OCI-M2 (cell line): ENCODE data around the gene NHSL2.

Experiments used
- DNase-seq: peaks from one replicate; lab custom pipeline; 2025; ENCODE audit not compliant: unreplicated experiment; lab: John Stamatoyannopoulos, UW

The NHSL2 gene

DNA sequence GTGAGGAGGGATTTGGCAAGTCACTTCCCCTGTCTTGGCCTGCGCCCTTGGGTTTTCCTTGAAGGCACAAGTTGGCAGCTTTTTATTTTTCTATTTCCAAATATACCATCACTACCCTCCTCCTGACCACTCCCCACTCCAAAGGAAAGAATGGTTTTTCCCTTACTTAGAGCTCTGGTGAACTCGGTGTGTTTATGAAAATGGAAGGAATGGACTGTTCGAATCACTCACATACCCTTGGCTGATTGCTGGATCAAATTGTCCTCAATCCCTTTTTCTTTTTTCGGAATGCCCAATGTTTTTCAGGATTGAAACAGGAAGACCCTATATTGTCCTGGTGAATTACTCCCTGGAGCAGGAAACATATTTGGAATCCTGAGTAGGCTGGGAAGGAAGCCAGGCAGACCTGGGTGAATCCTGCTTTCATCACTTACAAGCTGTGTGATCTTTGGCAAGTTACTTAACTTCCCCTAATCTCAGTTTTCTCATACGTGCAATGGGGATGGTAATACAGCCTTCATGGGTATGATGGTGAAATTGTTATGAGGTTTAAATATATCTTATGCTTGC, 150.4 kb downstream of the NHSL2 start:
- DNase-seq = no peak

DNA sequence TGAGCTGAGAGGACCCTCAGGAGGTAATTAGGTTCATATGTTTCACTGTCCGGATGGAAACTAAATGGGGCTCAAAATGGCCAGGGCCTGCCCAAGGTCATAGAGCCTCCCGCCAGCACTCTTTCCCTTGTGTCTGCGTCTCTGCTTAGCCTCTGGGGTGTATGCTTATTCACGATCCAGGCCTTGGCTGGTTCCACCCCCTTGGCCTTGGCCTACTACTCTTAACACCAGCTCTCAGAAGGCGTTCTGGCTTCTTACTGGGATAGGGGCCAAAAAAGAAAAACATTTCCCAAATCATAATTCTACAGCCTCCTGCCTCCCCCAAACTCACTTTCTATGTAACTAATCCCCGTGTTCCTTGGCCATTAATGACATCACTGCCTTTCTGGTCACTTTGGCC, 152.3 kb downstream of the NHSL2 start:
- DNase-seq = no peak

DNA sequence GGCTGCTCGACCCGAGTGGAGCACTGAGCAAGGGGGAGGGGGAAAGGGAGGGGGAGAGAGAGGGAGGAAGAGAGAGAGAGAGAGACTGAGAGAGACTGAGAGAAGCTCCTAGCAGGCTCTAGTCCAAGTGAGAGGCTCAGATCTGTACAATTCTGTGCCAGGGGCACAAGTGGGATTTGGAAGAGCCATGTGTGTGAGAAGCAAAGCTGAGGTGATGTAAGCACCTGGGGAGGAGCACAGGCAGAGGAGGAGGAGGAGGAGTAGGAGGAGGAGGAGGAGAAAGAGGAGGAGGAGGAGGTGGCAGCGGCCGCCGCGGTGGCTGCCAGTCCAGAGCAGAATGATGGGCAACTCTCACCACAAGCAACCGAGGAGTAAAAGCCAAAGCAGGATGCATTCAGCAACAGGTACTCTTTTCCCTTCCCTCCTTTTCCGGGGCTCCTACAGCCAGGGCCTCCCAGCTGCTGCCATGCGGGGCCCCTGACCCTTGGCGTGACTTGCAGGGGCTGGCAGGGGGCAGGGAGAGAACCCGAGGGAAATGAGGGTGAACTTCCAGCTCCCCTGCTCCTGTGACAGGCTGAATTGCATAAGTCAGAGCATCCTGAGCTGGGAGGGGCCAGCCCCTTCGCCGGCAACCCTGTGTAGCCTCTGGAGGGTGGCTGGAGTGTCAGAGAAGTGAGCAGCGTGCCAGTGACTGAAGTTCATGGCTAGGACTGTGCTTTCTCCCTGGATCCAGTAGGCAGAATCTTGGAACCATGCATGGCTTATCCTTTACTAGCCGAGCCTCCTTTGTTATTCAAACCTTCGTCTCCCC, 158.9 kb downstream of the NHSL2 start:
- DNase-seq = no peak

DNA sequence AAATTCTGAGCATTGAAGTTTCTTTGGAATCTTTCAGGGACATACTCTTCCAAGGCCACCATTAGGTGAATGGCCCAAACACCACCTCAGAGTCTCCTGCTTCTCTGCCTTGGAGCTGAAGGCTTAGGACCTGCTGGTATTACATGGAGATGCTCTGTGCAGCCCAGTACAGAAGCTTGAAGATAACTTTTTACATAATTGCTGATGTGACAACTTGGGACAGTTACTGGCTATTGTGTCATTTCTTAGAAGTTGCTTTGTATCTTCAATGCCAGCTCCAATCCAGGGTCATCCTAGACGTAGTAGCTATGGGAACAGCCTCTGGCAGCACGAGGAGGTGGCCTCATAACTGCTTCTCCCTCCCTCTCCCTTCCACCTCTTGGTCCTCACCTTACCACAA, 160.6 kb downstream of the NHSL2 start:
- DNase-seq = no peak

DNA sequence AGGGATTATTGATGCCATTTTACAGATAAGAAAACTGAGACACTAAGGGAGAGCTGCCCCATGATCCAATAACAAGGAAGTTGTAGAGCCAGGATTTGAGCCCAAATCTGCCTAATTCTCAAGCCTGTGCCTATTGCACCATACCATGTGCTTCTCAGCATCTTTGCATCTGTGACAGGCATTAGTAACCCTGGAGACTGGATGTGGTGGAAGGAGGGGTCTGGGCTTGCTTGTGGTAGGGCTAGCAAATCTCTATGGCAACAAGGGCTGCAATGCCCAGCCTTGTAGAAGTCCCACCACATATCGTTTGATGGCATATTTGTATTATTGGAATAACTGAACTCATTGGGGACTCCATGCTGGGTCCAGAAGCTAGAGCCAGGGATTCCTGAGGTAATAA, 163.0 kb downstream of the NHSL2 start:
- no peak for DNase-seq

DNA sequence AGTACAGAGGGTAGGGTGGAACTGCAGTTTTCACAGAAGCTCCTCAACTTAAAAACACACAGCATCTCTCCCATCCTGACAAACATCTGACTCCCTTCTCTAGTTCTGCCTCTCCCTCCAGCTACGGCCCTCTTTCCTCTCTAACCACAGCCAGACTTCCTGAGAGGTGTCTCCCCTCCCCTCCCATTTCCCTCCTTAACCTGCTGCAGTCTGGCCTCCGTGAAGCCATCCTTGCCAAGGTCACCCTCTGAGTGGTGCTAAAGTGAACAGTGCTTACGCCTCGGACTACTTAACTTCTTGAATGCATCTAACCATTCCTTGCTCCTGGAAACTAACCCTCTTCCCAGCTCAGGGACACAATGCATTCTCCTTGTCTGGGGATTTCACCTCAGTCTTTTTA, 167.8 kb downstream of the NHSL2 start:
- DNase-seq = no peak

DNA sequence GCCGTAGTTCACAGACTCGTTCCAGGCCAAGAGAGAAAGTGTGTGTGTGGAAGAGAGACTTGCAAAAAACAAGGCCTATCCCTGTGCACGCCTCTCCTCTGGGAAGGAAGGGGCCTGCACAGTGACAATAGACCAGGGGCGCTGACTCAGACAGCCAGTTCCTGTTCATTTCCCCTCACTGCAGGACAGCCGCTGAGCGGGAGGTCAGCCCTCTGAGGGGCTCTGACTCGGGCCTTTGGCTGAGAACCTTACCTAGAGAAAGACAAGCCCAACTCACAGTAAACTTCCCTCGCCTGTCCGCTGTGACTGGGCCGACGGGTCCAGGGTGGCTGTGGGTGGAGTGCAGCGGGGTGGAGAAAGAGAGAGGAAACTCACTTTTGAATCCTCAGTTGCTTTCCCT, 169.0 kb downstream of the NHSL2 start:
- no peak for DNase-seq

DNA sequence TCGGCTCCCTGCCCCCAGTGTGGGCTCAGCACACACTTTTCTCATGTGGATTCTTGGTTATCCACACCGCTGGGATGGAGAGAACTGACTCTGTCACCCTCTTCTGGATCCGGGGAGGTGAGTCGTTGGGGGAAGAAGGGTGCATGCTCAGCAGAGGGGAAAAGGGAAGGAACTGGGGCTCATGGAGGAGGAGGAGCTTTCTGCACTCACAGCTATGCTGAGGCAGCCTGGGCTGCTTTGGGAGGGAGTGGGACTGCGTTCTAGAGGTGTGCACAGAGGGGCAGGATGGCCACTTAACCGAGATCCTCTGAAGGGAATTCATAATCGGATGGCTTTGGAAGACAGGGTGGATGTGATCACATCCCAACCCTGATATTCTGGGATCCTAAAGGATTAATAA, 169.5 kb downstream of the NHSL2 start:
- no peak for DNase-seq

DNA sequence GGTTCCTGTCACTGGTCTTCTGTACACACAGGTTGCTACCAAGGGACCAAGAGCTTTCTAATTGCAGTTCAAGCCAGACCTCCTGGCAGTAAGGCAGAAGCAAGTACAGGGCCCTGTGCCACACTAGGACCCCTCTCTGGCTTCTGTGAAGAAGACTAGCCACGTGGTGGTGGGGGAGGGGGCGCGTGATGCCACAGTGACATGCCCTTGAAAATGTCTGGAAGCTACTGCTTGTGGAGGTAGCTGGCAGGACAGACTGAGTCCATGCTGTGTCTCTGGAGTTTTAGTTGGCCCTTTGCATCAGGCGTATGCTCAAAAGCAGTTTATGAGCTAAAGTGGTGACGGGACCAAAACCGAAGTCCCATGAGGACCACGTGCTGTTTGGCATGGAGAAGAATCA, 170.2 kb downstream of the NHSL2 start:
- no peak for DNase-seq

DNA sequence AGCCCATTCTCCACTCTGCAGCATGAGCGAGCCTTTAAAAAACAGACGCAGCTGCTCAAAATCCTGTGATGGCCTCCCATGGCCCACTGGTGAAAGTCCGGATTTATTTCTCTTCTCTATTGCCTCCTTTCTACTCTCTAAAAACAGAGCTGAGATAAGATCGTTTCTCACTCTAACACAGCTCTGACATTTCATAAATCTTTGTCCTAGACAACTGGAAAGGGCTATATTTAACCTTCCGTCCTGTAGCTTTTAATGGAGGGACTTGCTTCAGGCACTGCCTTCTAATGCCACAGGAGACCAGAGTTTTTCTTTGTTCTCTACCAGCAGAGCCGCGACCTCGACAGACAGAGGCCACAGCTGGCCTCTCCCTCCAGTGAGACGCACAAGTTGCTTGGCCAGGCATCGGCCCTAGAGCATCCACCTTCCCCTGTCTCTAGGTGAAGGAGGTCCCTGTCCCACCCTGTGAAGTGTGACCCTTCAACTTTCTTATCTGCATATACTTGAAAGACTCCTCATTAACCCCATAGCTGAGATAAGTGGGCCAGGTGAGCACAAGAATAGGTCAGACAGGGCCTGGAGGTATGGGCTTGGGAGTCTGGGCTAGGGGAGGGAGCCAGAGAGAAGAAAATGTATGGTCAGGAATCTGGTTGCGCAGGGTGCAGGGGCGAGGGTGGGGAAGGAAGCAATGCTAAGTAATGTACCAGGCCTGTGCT, 171.1 kb downstream of the NHSL2 start:
- DNase-seq = no peak

DNA sequence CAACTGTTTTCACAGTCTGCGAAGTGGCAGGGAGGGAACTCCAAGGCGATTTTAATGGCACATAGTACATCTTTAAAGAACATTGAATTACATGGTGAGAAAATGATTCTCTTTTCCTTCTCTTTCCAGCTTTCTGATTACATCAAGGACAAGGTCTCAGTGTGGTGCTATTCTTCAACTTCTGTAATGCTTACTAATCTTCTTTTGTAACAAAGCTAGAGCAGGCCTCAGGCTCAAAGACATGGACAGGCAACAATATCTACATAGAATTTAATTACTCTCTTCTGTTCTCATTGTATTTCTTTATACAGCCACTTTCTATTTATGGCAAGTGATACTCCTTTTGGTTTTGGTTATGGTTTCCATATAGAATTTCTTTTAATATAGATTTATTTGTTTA, 172.6 kb downstream of the NHSL2 start:
- no peak for DNase-seq

DNA sequence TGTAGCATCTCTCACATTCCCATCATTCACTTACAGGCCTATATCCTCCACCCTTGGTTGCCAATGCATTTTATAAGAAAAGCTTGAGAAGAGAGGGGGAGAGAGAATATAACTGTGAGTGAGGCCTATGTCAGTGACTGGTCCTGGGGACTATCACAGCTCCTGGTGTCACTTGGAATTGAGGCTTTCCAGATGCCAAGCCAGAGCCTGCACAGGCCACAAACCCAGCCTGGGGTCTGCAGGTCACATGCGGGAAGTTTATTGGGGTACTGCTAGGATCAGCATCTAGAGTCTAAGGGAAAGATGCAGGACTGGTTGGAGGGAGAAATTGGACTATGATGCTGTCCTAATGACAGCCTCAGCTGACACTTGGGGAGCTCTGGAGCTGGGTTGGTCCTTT, 173.5 kb downstream of the NHSL2 start:
- DNase-seq = no peak

DNA sequence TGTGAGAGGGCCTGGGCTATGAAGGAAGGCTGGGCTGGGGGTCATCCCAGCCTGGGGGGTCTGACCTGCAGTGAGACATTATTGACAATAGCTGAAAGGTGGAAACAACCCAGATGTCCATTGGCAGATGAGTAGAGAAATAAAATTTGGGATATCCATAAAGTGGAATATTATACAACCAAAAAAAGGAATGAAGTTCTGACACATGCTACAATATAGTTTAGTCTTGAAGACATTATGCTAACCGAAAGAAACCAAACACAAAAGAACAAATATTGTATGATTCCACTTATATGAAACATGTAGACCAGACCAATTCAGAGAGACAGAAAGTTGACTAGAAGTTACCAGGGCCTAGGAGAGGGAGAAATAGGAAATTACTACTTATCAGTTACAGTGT, 176.3 kb downstream of the NHSL2 start:
- DNase-seq = no peak

DNA sequence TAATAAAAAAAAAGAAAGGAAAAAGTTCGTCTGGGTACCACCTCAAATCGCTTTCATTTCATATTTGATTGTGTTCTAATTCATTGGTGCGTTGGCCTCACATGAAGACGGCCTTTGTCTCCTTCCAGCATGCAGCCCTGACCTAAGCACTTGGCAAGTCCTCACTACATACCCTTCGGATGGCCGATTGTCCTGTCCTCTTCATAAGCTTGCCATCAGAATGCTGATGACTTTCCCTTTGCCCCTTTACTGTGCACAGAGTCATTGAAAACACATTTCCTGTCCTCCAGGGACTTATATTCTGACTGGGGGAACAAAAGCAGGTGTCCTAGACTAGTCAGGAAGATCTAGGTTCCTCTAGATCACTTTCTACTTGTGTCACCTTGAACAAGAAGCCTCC, 178.1 kb downstream of the NHSL2 start:
- no peak for DNase-seq

DNA sequence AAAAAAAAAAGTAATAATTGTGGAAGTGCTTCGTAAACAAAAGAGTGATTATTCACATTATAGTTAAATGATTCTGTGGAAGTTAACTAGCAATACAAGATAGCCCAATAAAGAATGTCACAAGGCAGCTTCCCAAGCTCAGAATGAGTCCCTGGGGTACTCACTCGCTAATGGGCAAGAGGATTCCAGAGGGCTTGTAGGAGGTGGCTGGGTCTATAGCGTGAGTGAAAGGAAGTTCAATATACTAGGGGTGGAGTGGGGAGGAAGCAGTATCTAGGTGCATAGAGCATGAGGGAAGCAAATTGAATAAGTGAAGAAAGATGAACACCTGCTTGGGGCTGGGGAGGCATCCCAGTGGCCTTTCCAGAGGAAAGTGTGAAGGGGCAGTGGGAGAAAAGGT, 178.6 kb downstream of the NHSL2 start:
- no peak for DNase-seq

DNA sequence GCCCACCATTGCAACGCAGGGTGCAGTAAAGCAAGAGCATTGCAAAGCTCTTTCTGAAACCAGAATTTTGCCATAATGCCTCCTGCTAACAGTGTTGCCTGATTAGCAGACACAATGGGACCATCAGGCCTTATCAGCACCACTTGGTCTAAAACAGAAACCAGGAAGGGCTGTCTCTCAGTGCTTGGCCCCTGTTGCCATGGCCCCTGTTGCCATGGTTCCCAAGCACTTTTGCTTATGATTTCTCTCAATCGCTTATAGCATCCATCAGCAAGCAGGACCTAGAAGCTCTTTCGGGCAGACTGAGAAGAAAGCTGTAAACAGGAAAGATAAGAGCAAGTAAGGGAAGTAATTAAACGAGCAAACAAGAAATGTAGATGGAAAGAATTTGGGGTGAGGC, 184.2 kb downstream of the NHSL2 start:
- DNase-seq = peak; percentile 4

DNA sequence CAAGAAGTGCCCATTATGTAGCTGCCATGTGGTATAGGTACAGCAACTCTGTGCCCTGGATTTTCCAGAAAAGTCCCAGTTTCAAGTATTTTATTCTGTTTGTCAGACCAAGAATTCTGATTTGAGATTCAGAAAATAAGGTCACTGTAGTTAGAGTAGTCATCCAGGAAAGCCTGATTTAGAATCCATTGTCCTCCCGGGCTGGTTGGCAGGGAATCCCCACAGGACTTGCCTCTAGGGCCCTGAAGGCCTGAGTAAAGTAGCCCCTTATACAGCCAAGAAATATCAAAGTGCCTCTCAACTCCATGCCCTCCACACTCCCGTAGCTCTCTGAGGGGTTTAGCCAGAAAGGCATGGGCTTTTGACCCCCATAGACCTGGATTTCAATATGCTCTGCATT, 184.7 kb downstream of the NHSL2 start:
- DNase-seq = no peak

DNA sequence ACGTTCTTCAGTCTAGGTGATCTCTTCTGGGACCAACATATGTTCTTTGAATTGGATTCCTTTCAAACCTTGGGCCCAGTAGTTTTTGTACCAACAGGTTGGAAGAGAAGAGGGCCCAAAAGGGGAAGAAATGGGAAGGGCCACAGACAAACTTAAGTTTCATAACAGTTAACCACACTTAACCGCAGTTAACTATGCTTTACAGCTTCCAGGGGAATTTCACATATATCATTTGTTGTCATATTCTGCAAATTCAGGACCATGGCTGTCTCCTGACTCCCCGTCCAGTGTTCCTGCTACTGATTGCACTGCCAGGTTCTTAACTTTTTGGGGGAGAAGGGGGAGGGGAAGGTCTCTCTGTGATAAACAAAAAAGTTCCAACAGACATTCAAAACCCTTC, 186.5 kb downstream of the NHSL2 start:
- DNase-seq = no peak

DNA sequence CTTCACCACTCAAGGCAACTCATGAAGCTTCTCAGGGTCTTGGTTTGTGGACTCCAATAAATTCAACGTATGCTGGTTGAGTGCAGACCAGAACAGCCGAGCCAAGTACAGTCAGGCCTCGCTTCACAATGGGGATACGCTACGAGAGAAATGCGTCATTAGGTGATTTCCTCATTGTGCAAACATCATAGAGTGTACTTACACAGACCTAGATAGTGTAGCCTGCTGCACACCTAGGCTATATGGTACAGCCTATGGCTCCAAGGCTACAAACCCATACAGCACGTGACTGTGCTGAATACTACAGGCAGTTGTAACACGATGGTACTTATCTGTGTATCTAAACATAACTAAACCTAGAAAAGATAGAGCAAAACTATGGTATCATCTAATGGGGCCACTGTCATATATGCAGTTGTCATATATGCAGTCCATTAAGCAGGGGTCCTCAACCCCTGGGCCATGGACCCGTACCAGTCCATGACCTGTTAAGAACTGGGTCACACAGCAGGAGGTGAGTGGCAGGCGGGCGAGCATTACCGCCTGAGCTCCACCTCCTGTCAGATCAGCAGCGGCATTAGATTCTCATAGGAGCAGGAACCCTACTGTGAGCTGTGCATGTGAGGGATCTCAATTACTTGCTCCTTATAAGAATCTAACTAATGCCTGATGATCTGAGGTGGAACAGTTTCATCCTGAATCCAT, 189.6 kb downstream of the NHSL2 start:
- no peak for DNase-seq

DNA sequence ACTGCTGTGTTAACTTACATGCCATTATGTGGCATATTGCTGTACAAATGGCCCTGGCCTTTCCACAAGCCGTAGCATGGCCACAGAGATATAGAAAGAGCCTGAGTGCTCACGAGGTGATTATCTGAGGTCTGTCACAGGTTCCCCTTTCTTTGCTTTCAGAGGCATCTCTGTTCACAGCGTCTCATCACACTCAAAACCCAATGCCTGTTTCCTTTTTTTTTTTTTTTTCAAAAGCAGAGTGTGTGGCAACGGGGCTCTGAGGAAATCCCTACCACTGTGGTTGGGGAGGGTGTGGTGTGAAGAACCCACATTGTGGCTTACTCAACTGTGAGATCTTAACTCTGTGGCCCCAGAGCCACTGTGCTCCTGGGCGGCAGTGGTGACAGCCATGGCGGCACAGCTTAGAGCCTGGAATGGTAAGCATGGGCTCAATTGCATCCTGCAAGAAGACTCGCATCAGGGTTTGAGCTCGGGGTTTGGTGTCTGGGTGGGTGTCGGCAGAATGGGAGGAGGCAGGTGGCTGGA, 190.2 kb downstream of the NHSL2 start:
- peak; percentile 0 for DNase-seq

DNA sequence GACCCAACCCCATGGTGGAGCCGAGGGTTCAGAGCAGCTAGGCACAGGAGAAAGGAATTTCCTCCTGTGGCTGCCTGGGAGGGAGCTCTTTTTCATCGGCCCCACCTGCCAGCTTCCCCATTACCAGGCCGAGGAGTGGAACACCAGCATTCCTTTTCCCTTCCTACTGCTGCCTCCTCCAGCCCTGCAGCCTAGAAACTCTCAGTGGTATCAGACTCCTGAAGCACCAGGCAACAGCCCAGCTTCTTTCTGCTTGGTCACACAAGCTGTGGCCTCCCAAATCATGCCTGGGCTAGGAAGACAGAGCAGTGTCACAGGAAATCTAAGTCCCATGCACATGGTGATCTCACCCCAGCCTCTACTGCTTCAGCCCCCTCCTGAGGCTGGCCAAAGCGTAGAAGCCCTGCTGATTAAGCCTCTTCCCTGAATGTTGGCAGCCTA, 191.0 kb downstream of the NHSL2 start:
- DNase-seq = no peak
